Osteoblast (primary cell): ENCODE data around the gene DCLK2. TPM values are rescaled to one million over a fixed set of nuclear protein-coding genes. Genes with fewer than 3 reads are reported as not detected.

Experiments
- DNase-seq: peaks from one replicate; pipeline ENCODE4 v3.0.0; 2011; ENCODE audit warnings: low spot score, mixed read lengths; ENCODE audit not compliant: insufficient read length; ENCODE audit errors: missing footprints
- H2AFZ ChIP-seq: 2 replicates; pipeline ENCODE4 v1.6.0; 2011; ENCODE audit warnings: mild to moderate bottlenecking, low read length
- H3K27ac ChIP-seq: 2 replicates; pipeline ENCODE4 v1.5.1; 2011; ENCODE audit warnings: mild to moderate bottlenecking, low read depth, low read length, moderate library complexity
- H3K27me3 ChIP-seq: 2 replicates; pipeline ENCODE4 v1.6.0; 2012; ENCODE audit warnings: mild to moderate bottlenecking, control low read depth, inconsistent platforms, low read length, moderate library complexity; ENCODE audit not compliant: insufficient read depth
- H3K36me3 ChIP-seq: 2 replicates; pipeline ENCODE4 v1.5.1; 2011; ENCODE audit warnings: mild to moderate bottlenecking, low read length, control low read depth, moderate library complexity; ENCODE audit not compliant: insufficient read depth
- H3K4me1 ChIP-seq: 2 replicates; pipeline ENCODE4 v1.5.1; 2011; ENCODE audit warnings: mild to moderate bottlenecking, low read length, control low read depth, moderate library complexity; ENCODE audit not compliant: insufficient read depth
- H3K4me2 ChIP-seq: 2 replicates; pipeline ENCODE4 v1.6.0; 2011; ENCODE audit warnings: mild to moderate bottlenecking, low read length; ENCODE audit not compliant: insufficient read depth
- H3K4me3 ChIP-seq: fragments of 200-600 bp; sonication (generic); 3 replicates; pipeline ENCODE4 v1.5.1; 2012; ENCODE audit warnings: mild to moderate bottlenecking, low read length, inconsistent platforms; ENCODE audit not compliant: insufficient read depth
- H3K79me2 ChIP-seq: 2 replicates; pipeline ENCODE4 v1.6.0; 2012; ENCODE audit warnings: mild to moderate bottlenecking, low read length, control low read depth, inconsistent platforms; ENCODE audit not compliant: insufficient read depth
- H3K9me3 ChIP-seq: 2 replicates; pipeline ENCODE4 v1.5.1; 2011; ENCODE audit warnings: low read depth, low read length, control low read depth
- H4K20me1 ChIP-seq: 2 replicates; pipeline ENCODE4 v1.6.0; 2012; ENCODE audit warnings: mild to moderate bottlenecking, low read length, control low read depth; ENCODE audit not compliant: insufficient read depth
- CTCF ChIP-seq: IDR thresholded peaks from 2 replicates; pipeline ENCODE4 v1.5.1; 2011; ENCODE audit warnings: mild to moderate bottlenecking, low read depth, low read length, moderate library complexity; ENCODE audit errors: extremely low read depth
- total RNA-seq: library from RNA; depleted of rRNA; stranded (reverse); fragments of >200 nt; gene quantifications from 2 replicates; pipeline ENCODE4 v1.2.3, GENCODE V29; 2012

Gene DCLK2
- total RNA-seq, 1 donor = 11.6 TPM

GRCh38 chr4:150123796-150124677, 45.8 kb downstream of the DCLK2 start:
- TF ChIP-seq CTCF = no peak
- peaks cover 2% of the 10 kb centered on the region for H3K9me3 ChIP-seq
- H3K4me1 ChIP-seq = peaks cover 45% of the 10 kb centered on the region
- peaks cover 25% of the 10 kb centered on the region for H3K79me2 ChIP-seq
- no peak overlapping the region for H3K4me3 ChIP-seq
- no peaks in the 10 kb centered on the region for H3K36me3 ChIP-seq
- no peak overlapping the region for H2AFZ ChIP-seq
- no peaks in the 10 kb centered on the region for H4K20me1 ChIP-seq
- H3K4me2 ChIP-seq = no peak overlapping the region
- no peak for DNase-seq
- no peaks in the 10 kb centered on the region for H3K27me3 ChIP-seq
- H3K27ac ChIP-seq = no peak overlapping the region

- peaks cover 2% of the 10 kb centered on the region for H3K9me3 ChIP-seq
- peak overlapping the region; percentile 60 for H3K27ac ChIP-seq
- no peaks in the 10 kb centered on the region for H3K27me3 ChIP-seq
- H3K4me3 ChIP-seq = peak overlapping the region; percentile 4
- no peaks in the 10 kb centered on the region for H4K20me1 ChIP-seq
- H3K36me3 ChIP-seq = no peaks in the 10 kb centered on the region
- H3K4me2 ChIP-seq = peak overlapping the region; percentile 68
- no peak for DNase-seq
- peaks cover 40% of the 10 kb centered on the region for H3K4me1 ChIP-seq
- no peak for TF ChIP-seq CTCF
- peaks cover 21% of the 10 kb centered on the region for H3K79me2 ChIP-seq
- H2AFZ ChIP-seq = no peak overlapping the region
Measured at GRCh38 chr4:150126201-150126863, 48.1 kb downstream of the DCLK2 start.

GRCh38 chr4:150126864-150127203, 48.6 kb downstream of the DCLK2 start:
- peaks cover 20% of the 10 kb centered on the region for H3K79me2 ChIP-seq
- no peak for TF ChIP-seq CTCF
- DNase-seq = no peak
- no peaks in the 10 kb centered on the region for H3K9me3 ChIP-seq
- H4K20me1 ChIP-seq = no peaks in the 10 kb centered on the region
- H3K27ac ChIP-seq = peak overlapping the region; percentile 60
- H2AFZ ChIP-seq = no peak overlapping the region
- no peaks in the 10 kb centered on the region for H3K36me3 ChIP-seq
- H3K4me1 ChIP-seq = peaks cover 45% of the 10 kb centered on the region
- peak overlapping the region; percentile 4 for H3K4me3 ChIP-seq
- no peaks in the 10 kb centered on the region for H3K27me3 ChIP-seq
- H3K4me2 ChIP-seq = peak overlapping the region; percentile 68

GRCh38 chr4:150127757-150128156, 49.5 kb downstream of the DCLK2 start:
- H3K27me3 ChIP-seq = no peaks in the 10 kb centered on the region
- DNase-seq = no peak
- H3K79me2 ChIP-seq = peaks cover 27% of the 10 kb centered on the region
- peaks cover 45% of the 10 kb centered on the region for H3K4me1 ChIP-seq
- H2AFZ ChIP-seq = no peak overlapping the region
- no peak overlapping the region for H3K4me3 ChIP-seq
- H3K36me3 ChIP-seq = no peaks in the 10 kb centered on the region
- H4K20me1 ChIP-seq = no peaks in the 10 kb centered on the region
- no peaks in the 10 kb centered on the region for H3K9me3 ChIP-seq
- H3K4me2 ChIP-seq = peak overlapping the region; percentile 68
- TF ChIP-seq CTCF = no peak
- peak overlapping the region; percentile 60 for H3K27ac ChIP-seq
